NCI-H446 treated with DMSO at 0.1 percent for 48 hours (cell line): ENCODE data around the gene PRR15.

Experiments used
- DNase-seq: peaks from one replicate; lab custom pipeline; 2025; lab: John Stamatoyannopoulos, UW

Gene PRR15

GRCh38 chr7:29569648-29570047 lies 6.0 kb downstream of the PRR15 start:
- no peak for DNase-seq

- no peak for DNase-seq
Measured at GRCh38 chr7:29572558-29572957, 8.9 kb downstream of the PRR15 start.

DNA sequence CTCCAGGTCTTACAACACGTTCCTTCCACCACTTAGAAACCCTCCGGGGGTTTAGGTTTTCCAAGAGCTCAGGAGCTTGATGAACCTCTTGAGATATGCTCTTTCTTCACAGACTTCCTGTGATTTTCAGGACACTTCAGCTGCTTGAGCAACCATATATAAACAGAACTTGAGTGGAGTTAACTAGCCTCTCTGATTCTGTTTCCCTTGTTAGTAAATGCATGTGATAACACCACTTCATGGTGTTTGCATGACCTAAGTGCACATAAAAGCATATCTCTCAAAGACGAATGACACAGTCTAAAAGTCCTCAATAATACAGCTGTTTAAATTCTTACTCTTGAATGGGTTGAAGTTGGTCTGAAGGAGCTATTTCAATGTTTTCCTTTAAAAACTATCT lies 9.9 kb downstream of the PRR15 start:
- DNase-seq, result no peak

DNA sequence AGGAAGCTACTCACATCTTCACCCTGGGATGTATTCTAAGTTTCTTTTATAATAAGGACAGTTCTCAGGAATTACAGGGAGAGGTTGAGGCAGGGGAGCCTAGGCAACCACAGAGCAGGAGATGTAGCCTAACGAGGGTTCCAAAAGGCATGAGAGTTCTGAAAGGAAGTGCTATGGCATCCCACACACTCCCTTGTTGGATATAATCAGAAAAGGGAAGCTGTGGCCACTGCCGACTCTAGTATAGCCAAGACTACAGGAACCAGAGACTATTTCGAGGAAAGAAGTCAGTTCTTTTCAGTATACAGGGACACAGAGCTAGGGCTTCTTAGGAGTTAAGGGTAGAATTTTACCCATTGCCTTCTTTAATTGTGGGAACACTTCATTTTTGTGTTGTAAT lies 11.0 kb downstream of the PRR15 start:
- DNase-seq, result no peak

DNA sequence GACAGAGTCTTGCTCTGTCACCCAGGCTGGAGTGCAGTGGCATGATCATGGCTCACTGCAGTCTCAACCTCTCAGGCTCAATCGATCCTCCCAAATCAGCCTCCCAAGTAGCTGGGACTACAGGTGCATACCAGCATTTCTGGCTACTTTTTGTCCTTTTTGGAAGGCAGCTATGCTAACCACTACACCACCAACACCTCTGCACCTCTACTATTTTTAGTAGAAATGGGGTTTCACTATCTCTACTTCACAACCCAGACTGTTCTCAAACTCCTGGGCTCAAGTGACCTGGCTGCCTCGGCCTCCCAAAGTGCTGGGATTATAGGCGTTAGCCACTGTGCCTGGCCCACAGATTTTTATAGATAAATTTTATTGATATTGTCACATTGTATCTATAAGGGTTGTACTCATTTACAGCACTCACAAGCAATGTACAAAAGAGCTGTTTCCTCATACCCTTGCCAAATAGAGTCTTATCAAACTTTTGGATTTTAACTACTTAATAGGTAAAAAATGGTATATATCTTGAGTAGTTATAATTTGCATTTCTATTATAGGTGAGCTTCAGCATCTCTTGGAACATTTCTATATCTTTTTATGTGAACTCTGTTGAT lies 23.7 kb downstream of the PRR15 start:
- no peak for DNase-seq

GRCh38 chr7:29588212-29588611 lies 24.6 kb downstream of the PRR15 start:
- no peak for DNase-seq

DNA sequence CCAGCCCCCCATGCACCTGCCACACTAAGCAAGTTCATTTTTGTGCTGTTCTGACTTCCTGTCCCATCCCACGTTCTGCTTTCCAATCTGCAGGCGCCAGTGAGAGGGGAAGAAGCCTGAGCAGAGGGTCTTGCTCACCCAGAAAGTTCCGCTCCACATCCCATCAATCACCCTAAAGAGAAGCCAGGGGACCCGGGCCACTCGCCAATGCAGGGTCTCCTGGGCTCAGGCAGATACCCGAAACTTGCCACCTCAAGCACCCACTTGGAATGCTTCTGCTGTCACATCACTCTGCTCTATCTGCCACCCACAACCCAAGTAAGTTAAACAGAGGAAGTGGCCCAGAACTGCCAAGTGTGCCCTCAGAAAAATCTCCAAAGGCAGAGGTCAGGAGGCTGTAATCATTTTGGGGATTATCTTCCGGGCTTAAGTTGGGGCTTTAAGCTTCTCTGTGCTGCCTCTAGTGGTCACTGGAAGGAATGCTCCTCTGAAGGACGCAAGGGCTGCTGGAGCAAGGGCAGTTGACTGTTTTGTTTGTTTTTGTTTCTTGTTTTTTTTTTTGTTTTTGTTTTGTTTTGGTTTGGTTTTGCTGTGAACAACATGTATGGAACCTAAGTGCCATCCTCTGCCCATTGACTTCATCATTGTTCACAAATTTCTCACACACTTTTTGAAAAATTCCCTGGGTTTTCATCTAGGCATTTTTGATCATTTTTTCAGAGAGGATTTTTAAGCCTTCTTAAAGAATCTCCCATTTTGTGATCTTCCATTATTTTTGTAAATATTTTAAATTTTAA lies 25.5 kb downstream of the PRR15 start:
- DNase-seq, result no peak

GRCh38 chr7:29592866-29593265 lies 29.2 kb downstream of the PRR15 start:
- DNase-seq, result no peak

- no peak for DNase-seq
Measured at GRCh38 chr7:29593459-29593858, 29.8 kb downstream of the PRR15 start.

GRCh38 chr7:29596593-29597178 lies 33.1 kb downstream of the PRR15 start:
- DNase-seq, result no peak

- no peak for DNase-seq
Measured at GRCh38 chr7:29597266-29597665, 33.6 kb downstream of the PRR15 start.

DNA sequence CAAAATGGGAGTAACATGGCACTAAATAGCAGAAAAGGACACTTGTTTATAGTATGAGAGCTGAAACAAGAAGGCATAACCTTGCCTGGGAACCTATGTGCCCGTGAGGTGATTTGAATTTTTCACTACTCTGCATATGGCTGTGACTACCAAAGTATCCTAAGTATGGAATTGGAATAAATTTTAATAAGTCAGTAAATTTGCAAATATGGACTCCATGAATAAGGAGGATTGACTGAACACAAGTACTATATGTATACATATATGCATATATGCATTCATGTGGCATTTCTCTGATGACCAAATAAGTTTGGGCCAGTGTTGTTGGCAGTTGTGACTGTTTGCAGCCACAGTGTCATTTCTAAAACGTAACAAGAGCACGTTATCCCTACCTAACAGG lies 34.5 kb downstream of the PRR15 start:
- no peak for DNase-seq

GRCh38 chr7:29598613-29599012 lies 35.0 kb downstream of the PRR15 start:
- DNase-seq, result no peak

GRCh38 chr7:29599026-29599425 lies 35.4 kb downstream of the PRR15 start:
- no peak for DNase-seq

- DNase-seq, result no peak
Measured at GRCh38 chr7:29600661-29601060, 37.0 kb downstream of the PRR15 start.

DNA sequence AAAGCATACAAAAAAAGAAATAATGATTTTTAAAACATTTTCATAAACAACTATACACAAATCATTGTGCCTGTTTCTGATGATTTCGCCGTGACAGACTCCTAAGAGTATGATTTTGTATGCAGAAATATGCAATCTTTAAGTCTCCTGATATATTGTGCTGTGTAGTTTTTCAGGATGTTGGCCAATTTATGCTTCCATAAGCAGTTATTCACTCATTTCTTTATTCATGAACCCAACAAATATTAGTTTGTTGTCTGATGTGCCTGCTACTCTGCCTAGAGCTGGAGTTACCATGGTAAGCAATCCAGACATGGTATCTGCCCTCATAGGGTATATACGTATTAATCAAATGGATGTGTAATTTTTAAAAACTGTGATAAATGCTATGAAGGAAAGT lies 40.4 kb downstream of the PRR15 start:
- DNase-seq, result no peak

GRCh38 chr7:29604702-29605101 lies 41.1 kb downstream of the PRR15 start:
- no peak for DNase-seq

GRCh38 chr7:29605671-29606070 lies 42.0 kb downstream of the PRR15 start:
- DNase-seq, result no peak

- DNase-seq, result no peak
Measured at GRCh38 chr7:29606287-29606721, 42.7 kb downstream of the PRR15 start.

DNA sequence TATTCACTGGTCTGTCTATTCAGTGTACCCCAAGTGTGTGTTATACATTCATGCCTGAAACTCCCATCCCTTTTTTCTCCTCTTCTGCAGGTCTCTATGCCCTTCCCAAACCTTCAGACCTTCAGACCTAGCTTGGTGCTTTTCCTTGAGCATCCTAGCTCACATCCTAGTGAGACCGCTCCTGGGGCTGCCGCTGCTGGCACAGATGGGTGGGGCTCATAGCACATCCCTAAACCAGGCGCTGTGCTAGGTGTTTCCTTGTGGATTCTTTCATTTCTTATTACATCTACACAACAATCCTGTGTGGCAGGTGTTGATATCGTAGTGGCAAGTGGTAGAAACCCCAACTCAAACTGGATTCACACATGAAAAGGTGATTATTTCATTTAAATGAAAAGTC lies 43.2 kb downstream of the PRR15 start:
- no peak for DNase-seq

DNA sequence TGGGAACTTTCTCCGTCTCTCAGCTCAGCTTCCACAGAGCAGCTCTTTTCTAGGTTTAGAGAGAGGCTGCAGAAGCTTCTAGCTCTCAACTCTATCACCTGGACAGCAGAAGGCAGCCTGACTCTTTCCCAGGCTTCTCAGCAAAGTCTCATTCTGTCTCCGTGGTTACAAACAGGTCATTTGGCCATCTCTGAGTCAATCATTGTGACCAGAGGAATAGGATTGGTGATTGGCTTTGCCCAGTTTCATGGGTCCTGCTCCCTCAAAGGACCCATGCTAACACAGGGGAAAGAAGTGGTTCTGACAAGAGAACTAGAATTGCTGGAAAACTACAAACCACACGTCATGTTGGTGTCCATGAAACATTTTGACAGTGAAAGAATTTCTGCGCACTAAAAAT lies 43.6 kb downstream of the PRR15 start:
- no peak for DNase-seq

DNA sequence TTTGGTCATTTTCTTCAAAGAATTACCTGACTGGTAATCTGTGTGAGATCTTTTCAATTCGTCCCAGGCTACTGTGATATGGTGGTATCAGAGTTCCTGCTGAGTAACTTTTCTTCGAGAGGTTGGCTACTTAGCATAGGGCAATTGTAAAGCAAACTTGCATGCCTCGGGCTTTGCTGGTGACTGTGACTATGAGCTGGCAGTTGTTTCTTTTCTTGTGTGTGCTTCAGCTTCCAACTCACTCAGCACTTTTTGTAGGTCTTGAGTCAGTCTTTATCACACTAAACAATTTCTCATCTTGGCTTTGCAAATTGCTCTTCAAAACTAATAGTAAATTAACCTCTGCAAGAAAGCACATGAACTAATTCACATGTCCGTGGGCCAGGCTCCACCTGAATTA lies 44.3 kb downstream of the PRR15 start:
- no peak for DNase-seq
